HEK293 (cell line): ENCODE data around the gene POLD2.
A peak's percentile ranks its signal among the peaks of the same experiment; 100 is the strongest.

ENCODE experiments used
- CTCF ChIA-PET: fragments of 350-600 bp; formaldehyde crosslinking; extraction: SDS; loops from one replicate; lab custom pipeline; 2021; ENCODE audit warnings: antibody characterized with exemption; lab: Yijun Ruan, JAX
- POLR2A ChIA-PET: fragments of 300-600 bp; formaldehyde crosslinking; extraction: SDS; loops from one replicate; lab custom pipeline; 2020; ENCODE audit warnings: antibody characterized with exemption, inconsistent platforms; lab: Yijun Ruan, JAX
- H3K27ac ChIP-seq: fragments of 200-500 bp; sonication (Bioruptor generic); 2 replicates; pipeline ENCODE4 v1.5.1; 2014; ENCODE audit warnings: low read depth, low read length, control low read depth, inconsistent platforms; ENCODE audit errors: extremely low read depth
- H3K36me3 ChIP-seq, 2 experiments: fragments of 200-500 bp in 1 of 2; sonication (Bioruptor generic) in 1 of 2; 1 replicate in 1 of 2; 2 replicates in 1 of 2; pipeline ENCODE4 v1.5.1; 2014 to 2017; ENCODE audit warnings: inconsistent platforms in 2 of 2, low read length in 2 of 2; ENCODE audit not compliant: control insufficient read depth in 2 of 2, insufficient read depth in 1 of 2
- H3K4me1 ChIP-seq: fragments of 200-500 bp; sonication (Bioruptor generic); 2 replicates; pipeline ENCODE4 v1.5.1; 2014; ENCODE audit warnings: mild to moderate bottlenecking, low read length, inconsistent platforms; ENCODE audit not compliant: control insufficient read depth, insufficient read depth
- H3K4me3 ChIP-seq: 2 replicates; pipeline ENCODE4 v1.5.1; 2011; ENCODE audit warnings: low read depth, mild to moderate bottlenecking, control low read depth, low read length, moderate library complexity
- H3K9me3 ChIP-seq: fragments of 200-500 bp; sonication (Bioruptor generic); 2 replicates; pipeline ENCODE4 v1.5.1; 2014; ENCODE audit warnings: low read depth, low read length, inconsistent platforms; ENCODE audit not compliant: control insufficient read depth, insufficient read depth
- BCL11B ChIP-seq: fragments of 450-650 bp; formaldehyde crosslinking; IDR thresholded peaks from 2 replicates; pipeline ENCODE4 v1.5.1; 2016; ENCODE audit warnings: low read depth, missing biosample characterization, missing genetic modification characterization
- FEZF1 ChIP-seq: fragments of 450-650 bp; formaldehyde crosslinking; IDR thresholded peaks from 2 replicates; pipeline ENCODE4 v1.5.1; 2016; ENCODE audit warnings: missing biosample characterization, missing genetic modification characterization
- GLI4 ChIP-seq: fragments of 450-650 bp; formaldehyde crosslinking; IDR thresholded peaks from 2 replicates; pipeline ENCODE4 v1.5.1; 2016; ENCODE audit warnings: missing biosample characterization, missing genetic modification characterization
- KLF1 ChIP-seq: fragments of 450-650 bp; formaldehyde crosslinking; IDR thresholded peaks from 2 replicates; pipeline ENCODE4 v1.5.1; 2016; ENCODE audit warnings: missing biosample characterization, missing genetic modification characterization
- KLF16 ChIP-seq: fragments of 450-650 bp; formaldehyde crosslinking; IDR thresholded peaks from 2 replicates; pipeline ENCODE4 v1.5.1; 2017; ENCODE audit warnings: missing biosample characterization, missing genetic modification characterization
- PBX3 ChIP-seq: sonication (generic); formaldehyde crosslinking; IDR thresholded peaks from 2 replicates; pipeline ENCODE4 v1.8.1; 2022; ENCODE audit warnings: mild to moderate bottlenecking, moderate library complexity, missing genetic modification reagents
- REST ChIP-seq: fragments of 450-650 bp; formaldehyde crosslinking; IDR thresholded peaks from 2 replicates; pipeline ENCODE4 v1.5.1; 2016; ENCODE audit warnings: missing biosample characterization, missing genetic modification characterization
- ZBTB21 ChIP-seq: fragments of 450-650 bp; formaldehyde crosslinking; IDR thresholded peaks from 2 replicates; pipeline ENCODE4 v1.5.1; 2017; ENCODE audit warnings: missing biosample characterization, missing genetic modification characterization
- ZEB2 ChIP-seq: fragments of 450-650 bp; formaldehyde crosslinking; IDR thresholded peaks from 2 replicates; pipeline ENCODE4 v1.5.1; 2016; ENCODE audit warnings: missing biosample characterization, missing genetic modification characterization
- ZNF148 ChIP-seq: fragments of 450-650 bp; formaldehyde crosslinking; IDR thresholded peaks from 2 replicates; pipeline ENCODE4 v1.5.0; 2017; ENCODE audit warnings: missing biosample characterization, missing genetic modification characterization, borderline replicate concordance
- ZNF248 ChIP-seq: fragments of 450-650 bp; formaldehyde crosslinking; IDR thresholded peaks from 2 replicates; pipeline ENCODE4 v1.5.1; 2017; ENCODE audit warnings: missing biosample characterization, missing genetic modification characterization
- ZNF302 ChIP-seq: fragments of 450-650 bp; formaldehyde crosslinking; IDR thresholded peaks from 2 replicates; pipeline ENCODE4 v1.5.1; 2016; ENCODE audit warnings: missing biosample characterization, missing genetic modification characterization, low read depth
- ZNF510 ChIP-seq: fragments of 450-650 bp; formaldehyde crosslinking; IDR thresholded peaks from 2 replicates; pipeline ENCODE4 v1.5.1; 2018; ENCODE audit warnings: mild to moderate bottlenecking, missing genetic modification characterization, missing biosample characterization; ENCODE audit not compliant: insufficient replicate concordance
- ZNF549 ChIP-seq: fragments of 450-650 bp; IDR thresholded peaks from 2 replicates; pipeline ENCODE4 v1.5.1; 2018; ENCODE audit warnings: missing biosample characterization, missing genetic modification characterization, mild to moderate bottlenecking, inconsistent platforms, moderate library complexity
- ZNF561 ChIP-seq: fragments of 450-650 bp; IDR thresholded peaks from 2 replicates; pipeline ENCODE4 v1.5.1; 2018; ENCODE audit warnings: missing biosample characterization, missing genetic modification characterization, borderline replicate concordance
- ZNF677 ChIP-seq: fragments of 450-650 bp; IDR thresholded peaks from 2 replicates; pipeline ENCODE4 v1.5.0; 2018; ENCODE audit warnings: missing biosample characterization, mild to moderate bottlenecking, missing genetic modification characterization, moderate library complexity
- ZNF777 ChIP-seq: fragments of 450-650 bp; formaldehyde crosslinking; IDR thresholded peaks from 2 replicates; pipeline ENCODE4 v1.5.1; 2017; ENCODE audit warnings: missing biosample characterization, missing genetic modification characterization, borderline replicate concordance
- TF ChIP-seq, protein P1 (sequence below): fragments of 450-650 bp; formaldehyde crosslinking; IDR thresholded peaks from 2 replicates; pipeline ENCODE4 v1.5.1; 2016; ENCODE audit warnings: missing biosample characterization, missing genetic modification characterization
- TF ChIP-seq, protein P2 (sequence below): fragments of 450-650 bp; formaldehyde crosslinking; IDR thresholded peaks from 2 replicates; pipeline ENCODE4; 2016; ENCODE audit warnings: missing biosample characterization, missing genetic modification characterization
- TF ChIP-seq, protein P3 (sequence below): fragments of 450-650 bp; formaldehyde crosslinking; IDR thresholded peaks from 2 replicates; pipeline ENCODE4 v1.5.1; 2016; ENCODE audit warnings: missing biosample characterization, missing genetic modification characterization
- TF ChIP-seq, protein P4 (sequence below): IDR thresholded peaks from 2 replicates; pipeline ENCODE4 v1.6.1; 2011; ENCODE audit warnings: mild to moderate bottlenecking, low read depth, low read length, borderline replicate concordance
- TF ChIP-seq, protein P5 (sequence below): fragments of 450-650 bp; formaldehyde crosslinking; IDR thresholded peaks from 2 replicates; pipeline ENCODE4 v1.5.1; 2016; ENCODE audit warnings: missing biosample characterization, missing genetic modification characterization

POLD2 gene

DNA sequence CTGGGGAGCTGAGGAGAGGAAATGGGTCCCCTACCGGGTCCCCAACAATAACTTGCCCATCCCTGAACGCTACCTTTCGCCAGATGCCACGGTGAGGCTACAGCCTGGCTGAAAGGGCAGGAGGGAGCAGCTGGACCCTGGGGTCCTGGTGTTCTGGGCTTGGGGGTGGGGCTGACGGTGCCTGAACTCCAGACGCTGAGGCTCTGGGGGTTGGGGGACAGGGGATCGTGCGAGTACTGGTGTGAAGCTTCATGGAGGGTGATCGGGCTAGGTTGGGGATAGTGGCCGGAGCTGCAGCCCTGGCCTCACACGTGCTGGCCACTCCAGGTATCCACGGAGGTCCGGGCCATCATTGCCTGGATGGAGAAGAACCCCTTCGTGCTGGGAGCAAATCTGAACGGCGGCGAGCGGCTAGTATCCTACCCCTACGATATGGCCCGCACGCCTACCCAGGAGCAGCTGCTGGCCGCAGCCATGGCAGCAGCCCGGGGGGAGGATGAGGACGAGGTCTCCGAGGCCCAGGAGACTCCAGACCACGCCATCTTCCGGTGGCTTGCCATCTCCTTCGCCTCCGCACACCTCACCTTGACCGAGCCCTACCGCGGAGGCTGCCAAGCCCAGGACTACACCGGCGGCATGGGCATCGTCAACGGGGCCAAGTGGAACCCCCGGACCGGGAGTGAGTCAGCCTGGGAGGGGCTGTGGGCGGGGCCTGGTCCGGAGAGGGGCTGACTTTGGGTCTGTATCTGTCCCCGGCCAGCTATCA, 10.9 kb downstream of the POLD2 start:
- H3K9me3 ChIP-seq, result no peaks in the 10 kb centered on the region
- no peaks in the 10 kb centered on the region for H3K4me1 ChIP-seq
- no peak overlapping the region for H3K4me3 ChIP-seq
- POLR2A ChIA-PET, result interaction anchor here (0.6 to 1.2 kb wide), 5 partner anchors 10 to 93 kb away, joined by 3 to 5 read pairs (median 3); partner anchors contain the start of genes PGAM2 and POLD2
- H3K36me3 ChIP-seq, result peaks cover 0 to 33% of the 10 kb centered on the region in 2 experiments; a peak in 2 of 3 replicates
- H3K27ac ChIP-seq, result no peak overlapping the region
- CTCF ChIA-PET, result interaction anchor here (0.5 to 1.0 kb wide), 2 partner anchors 10 to 110 kb away, joined by 3 read pairs; no protein-coding TSS in a partner anchor
- TF ChIP-seq REST, result no peak
- TF ChIP-seq, protein P1, sequence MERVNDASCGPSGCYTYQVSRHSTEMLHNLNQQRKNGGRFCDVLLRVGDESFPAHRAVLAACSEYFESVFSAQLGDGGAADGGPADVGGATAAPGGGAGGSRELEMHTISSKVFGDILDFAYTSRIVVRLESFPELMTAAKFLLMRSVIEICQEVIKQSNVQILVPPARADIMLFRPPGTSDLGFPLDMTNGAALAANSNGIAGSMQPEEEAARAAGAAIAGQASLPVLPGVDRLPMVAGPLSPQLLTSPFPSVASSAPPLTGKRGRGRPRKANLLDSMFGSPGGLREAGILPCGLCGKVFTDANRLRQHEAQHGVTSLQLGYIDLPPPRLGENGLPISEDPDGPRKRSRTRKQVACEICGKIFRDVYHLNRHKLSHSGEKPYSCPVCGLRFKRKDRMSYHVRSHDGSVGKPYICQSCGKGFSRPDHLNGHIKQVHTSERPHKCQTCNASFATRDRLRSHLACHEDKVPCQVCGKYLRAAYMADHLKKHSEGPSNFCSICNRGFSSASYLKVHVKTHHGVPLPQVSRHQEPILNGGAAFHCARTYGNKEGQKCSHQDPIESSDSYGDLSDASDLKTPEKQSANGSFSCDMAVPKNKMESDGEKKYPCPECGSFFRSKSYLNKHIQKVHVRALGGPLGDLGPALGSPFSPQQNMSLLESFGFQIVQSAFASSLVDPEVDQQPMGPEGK (tag by site-specific recombination), result peak; percentile 23; the same call in 1 of the 2 replicates
- TF ChIP-seq, protein P2, sequence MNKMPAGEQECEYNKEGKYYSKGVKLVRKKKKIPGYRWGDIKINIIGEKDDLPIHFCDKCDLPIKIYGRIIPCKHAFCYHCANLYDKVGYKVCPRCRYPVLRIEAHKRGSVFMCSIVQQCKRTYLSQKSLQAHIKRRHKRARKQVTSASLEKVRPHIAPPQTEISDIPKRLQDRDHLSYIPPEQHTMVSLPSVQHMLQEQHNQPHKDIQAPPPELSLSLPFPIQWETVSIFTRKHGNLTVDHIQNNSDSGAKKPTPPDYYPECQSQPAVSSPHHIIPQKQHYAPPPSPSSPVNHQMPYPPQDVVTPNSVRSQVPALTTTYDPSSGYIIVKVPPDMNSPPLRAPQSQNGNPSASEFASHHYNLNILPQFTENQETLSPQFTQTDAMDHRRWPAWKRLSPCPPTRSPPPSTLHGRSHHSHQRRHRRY, result no peak
- TF ChIP-seq ZNF549 (tag by site-specific recombination), result no peak
- no peak for TF ChIP-seq FEZF1 (tag by site-specific recombination)
- TF ChIP-seq ZNF248 (tag by site-specific recombination), result no peak
- TF ChIP-seq ZEB2 (tag by site-specific recombination), result no peak
- TF ChIP-seq, protein P3, sequence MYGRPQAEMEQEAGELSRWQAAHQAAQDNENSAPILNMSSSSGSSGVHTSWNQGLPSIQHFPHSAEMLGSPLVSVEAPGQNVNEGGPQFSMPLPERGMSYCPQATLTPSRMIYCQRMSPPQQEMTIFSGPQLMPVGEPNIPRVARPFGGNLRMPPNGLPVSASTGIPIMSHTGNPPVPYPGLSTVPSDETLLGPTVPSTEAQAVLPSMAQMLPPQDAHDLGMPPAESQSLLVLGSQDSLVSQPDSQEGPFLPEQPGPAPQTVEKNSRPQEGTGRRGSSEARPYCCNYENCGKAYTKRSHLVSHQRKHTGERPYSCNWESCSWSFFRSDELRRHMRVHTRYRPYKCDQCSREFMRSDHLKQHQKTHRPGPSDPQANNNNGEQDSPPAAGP (tag by site-specific recombination), result 0 out of 2 replicates have a peak, but pooled peaks have one; percentile 12
- TF ChIP-seq ZNF510 (tag by site-specific recombination), result no peak
- no peak for TF ChIP-seq KLF16 (tag by site-specific recombination)
- no peak for TF ChIP-seq PBX3 (CRISPR knock-in tag)
- 0 out of 2 replicates have a peak, but pooled peaks have one; percentile 24 for TF ChIP-seq KLF1 (tag by site-specific recombination)
- TF ChIP-seq GLI4 (tag by site-specific recombination), result no peak
- no peak for TF ChIP-seq ZNF302 (tag by site-specific recombination)
- TF ChIP-seq, protein P4, sequence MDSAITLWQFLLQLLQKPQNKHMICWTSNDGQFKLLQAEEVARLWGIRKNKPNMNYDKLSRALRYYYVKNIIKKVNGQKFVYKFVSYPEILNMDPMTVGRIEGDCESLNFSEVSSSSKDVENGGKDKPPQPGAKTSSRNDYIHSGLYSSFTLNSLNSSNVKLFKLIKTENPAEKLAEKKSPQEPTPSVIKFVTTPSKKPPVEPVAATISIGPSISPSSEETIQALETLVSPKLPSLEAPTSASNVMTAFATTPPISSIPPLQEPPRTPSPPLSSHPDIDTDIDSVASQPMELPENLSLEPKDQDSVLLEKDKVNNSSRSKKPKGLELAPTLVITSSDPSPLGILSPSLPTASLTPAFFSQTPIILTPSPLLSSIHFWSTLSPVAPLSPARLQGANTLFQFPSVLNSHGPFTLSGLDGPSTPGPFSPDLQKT, result no peak
- TF ChIP-seq ZBTB21 (tag by site-specific recombination), result no peak
- no peak for TF ChIP-seq ZNF148
- TF ChIP-seq BCL11B (tag by site-specific recombination), result no peak
- TF ChIP-seq, protein P5, sequence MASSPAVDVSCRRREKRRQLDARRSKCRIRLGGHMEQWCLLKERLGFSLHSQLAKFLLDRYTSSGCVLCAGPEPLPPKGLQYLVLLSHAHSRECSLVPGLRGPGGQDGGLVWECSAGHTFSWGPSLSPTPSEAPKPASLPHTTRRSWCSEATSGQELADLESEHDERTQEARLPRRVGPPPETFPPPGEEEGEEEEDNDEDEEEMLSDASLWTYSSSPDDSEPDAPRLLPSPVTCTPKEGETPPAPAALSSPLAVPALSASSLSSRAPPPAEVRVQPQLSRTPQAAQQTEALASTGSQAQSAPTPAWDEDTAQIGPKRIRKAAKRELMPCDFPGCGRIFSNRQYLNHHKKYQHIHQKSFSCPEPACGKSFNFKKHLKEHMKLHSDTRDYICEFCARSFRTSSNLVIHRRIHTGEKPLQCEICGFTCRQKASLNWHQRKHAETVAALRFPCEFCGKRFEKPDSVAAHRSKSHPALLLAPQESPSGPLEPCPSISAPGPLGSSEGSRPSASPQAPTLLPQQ (tag by site-specific recombination), result no peak
- TF ChIP-seq ZNF561, result no peak
- no peak for TF ChIP-seq ZNF777 (tag by site-specific recombination)
- no peak for TF ChIP-seq ZNF677
